HFFc6 (cell line): ENCODE results near the gene PLPP1. TPM values are rescaled to one million over a fixed set of nuclear protein-coding genes. Genes with fewer than 3 reads are reported as not detected.

Experiments
- DNase-seq: peaks from one replicate; pipeline ENCODE4 v3.0.0-alpha.2; 2018
- H3K27ac Mint-ChIP-seq: 2 replicates; pipeline ENCODE4 v1.8.0; 2020; ENCODE audit warnings: mild to moderate bottlenecking, mixed read lengths
- H3K27me3 Mint-ChIP-seq: 2 replicates; pipeline ENCODE4 v1.8.0; 2021; ENCODE audit warnings: mild to moderate bottlenecking, moderate library complexity, mixed read lengths; ENCODE audit not compliant: insufficient read depth
- H3K36me3 Mint-ChIP-seq: 2 replicates; pipeline ENCODE4 v1.8.0; 2021; ENCODE audit warnings: low read depth, mixed read lengths
- H3K4me1 Mint-ChIP-seq: 2 replicates; pipeline ENCODE4 v1.8.0; 2020; ENCODE audit warnings: low read depth, mixed read lengths
- H3K4me3 Mint-ChIP-seq: 2 replicates; pipeline ENCODE4 v1.8.0; 2020; ENCODE audit warnings: mild to moderate bottlenecking, moderate library complexity, mixed read lengths
- H3K9me3 Mint-ChIP-seq: 2 replicates; pipeline ENCODE4 v1.8.0; 2020; ENCODE audit warnings: mild to moderate bottlenecking, mixed read lengths
- total RNA-seq, 6 experiments: library from RNA; stranded (reverse); fragmentation: NEBNext Ultra II Directional; extraction: Animal tissue kit (Norgen Biotek cat#: 25700); gene quantifications; 2 replicates in 1 of 6; 3 replicates in 5 of 6; pipeline ENCODE4 v1.2.3, GENCODE V29; 2021
- TF ChIP-seq, protein P1 (sequence below): fragments of 200-600 bp; sonication (generic); IDR thresholded peaks from 2 replicates; pipeline ENCODE4 v1.5.0; 2021; ENCODE audit warnings: antibody characterized with exemption, mild to moderate bottlenecking

Gene PLPP1
- total RNA-seq, 6 experiments from 2014 or later: 20.4 to 28.0 (median 23.3) TPM

DNA sequence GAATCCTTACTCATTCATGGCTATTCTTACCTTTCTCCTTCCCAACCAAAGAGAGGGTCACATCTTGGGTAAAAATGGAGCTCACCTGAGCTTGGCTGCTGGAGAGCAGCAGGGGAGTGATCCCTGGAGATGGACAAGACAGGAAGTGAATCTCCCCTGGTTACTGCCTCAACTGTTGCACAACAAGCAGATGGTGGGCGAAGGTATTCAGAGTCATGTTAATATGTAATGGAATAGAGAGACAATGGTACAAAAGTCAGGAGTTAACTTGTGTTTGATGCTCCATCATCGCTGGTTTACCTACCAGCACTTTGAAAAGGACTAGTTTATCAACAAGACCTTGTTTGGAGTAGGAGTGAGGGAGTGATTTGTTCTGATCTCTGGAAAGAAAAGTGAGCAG, 13.0 kb upstream of the PLPP1 start:
- Mint-ChIP-seq H3K4me1 (peaks cover 6% of the 10 kb centered on the region), H3K4me3 (no peak overlapping the region)
- TF ChIP-seq, protein P1, sequence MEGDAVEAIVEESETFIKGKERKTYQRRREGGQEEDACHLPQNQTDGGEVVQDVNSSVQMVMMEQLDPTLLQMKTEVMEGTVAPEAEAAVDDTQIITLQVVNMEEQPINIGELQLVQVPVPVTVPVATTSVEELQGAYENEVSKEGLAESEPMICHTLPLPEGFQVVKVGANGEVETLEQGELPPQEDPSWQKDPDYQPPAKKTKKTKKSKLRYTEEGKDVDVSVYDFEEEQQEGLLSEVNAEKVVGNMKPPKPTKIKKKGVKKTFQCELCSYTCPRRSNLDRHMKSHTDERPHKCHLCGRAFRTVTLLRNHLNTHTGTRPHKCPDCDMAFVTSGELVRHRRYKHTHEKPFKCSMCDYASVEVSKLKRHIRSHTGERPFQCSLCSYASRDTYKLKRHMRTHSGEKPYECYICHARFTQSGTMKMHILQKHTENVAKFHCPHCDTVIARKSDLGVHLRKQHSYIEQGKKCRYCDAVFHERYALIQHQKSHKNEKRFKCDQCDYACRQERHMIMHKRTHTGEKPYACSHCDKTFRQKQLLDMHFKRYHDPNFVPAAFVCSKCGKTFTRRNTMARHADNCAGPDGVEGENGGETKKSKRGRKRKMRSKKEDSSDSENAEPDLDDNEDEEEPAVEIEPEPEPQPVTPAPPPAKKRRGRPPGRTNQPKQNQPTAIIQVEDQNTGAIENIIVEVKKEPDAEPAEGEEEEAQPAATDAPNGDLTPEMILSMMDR: no peak

DNA sequence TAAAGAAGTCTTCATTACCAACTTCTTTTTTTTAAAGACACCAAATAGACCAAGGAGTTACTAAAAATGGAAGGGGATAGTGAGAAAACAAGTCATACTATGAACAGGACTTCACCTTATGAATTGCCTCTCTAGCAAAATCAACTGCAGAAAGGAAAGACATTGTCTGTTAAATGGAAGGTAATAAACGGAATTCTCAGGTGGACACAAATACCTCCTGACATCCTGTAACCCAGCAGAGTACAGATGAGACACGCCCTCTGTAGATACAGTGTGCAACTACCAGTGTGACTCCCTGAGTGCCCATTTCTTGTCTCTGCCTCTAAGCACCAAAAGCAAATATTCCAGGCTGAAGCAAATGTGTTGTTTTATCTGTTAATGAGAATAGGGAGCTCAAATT, 12.2 kb upstream of the PLPP1 start:
- H3K4me3 Mint-ChIP-seq: no peak overlapping the region
- TF ChIP-seq, protein P1: no peak
- no peak overlapping the region for H3K27ac Mint-ChIP-seq
- H3K27me3 Mint-ChIP-seq: peaks cover 11% of the 10 kb centered on the region
- H3K9me3 Mint-ChIP-seq: no peaks in the 10 kb centered on the region
- peaks cover 6% of the 10 kb centered on the region for H3K4me1 Mint-ChIP-seq
- H3K36me3 Mint-ChIP-seq: no peaks in the 10 kb centered on the region
- DNase-seq: no peak

More for the DNA sequence above, 13.0 kb upstream of the PLPP1 start:
- no peak overlapping the region for H3K27ac Mint-ChIP-seq
- H3K36me3 Mint-ChIP-seq: no peaks in the 10 kb centered on the region
- DNase-seq: no peak
- H3K9me3 Mint-ChIP-seq: no peaks in the 10 kb centered on the region
- peaks cover 12% of the 10 kb centered on the region for H3K27me3 Mint-ChIP-seq

DNA sequence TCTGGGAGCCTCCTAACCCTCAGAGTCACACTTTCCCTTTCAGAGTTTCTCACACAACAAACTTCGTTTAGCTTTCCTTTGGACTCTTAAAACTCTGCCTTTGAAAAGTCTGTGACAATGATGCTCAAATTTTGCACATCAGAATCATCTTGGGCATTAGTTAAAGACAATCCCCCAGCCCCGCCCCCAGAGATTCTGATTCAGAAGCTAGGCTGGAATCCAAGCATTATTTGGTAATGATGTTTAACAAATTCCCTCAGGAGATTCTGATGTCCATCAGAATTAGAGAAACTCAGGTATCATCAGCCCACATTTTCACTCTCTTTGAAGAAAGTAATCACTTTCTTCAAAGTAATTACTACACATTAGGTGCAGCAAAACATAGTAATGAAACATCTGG, 9.6 kb upstream of the PLPP1 start:
- Mint-ChIP-seq H3K4me1 (peaks cover 12% of the 10 kb centered on the region), H3K9me3 (no peaks in the 10 kb centered on the region), H3K36me3 (no peaks in the 10 kb centered on the region), H3K4me3 (no peak overlapping the region), H3K27ac (no peak overlapping the region), H3K27me3 (peaks cover 11% of the 10 kb centered on the region)
- no peak for DNase-seq
- TF ChIP-seq, protein P1: no peak

DNA sequence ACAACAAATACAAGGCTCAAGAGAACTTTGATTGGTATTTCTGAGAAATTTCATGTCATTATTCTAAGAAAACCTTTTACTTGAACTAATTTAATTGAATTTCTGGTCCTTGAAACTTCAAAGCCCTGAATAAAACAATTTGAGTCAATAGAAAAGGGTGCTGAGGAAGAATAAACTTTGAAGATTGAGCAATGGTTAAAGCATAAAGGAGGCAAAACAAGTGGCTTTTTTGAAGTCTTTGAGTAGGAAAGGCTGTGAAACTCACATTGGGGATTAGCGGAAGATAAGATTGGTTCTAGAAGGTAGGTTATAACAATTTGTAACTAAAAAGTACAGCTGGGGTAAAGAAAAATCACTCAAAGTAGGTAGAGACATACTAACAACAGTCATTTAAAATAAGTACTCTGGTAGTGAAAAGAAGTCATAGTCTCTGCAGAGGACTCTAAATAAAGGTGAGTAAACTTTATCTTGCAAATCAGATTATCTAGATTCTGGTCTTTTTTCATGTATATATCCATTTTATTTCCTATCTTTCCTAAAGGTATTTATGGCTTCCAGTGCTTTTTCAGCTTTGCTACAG, 6.4 kb upstream of the PLPP1 start:
- no peaks in the 10 kb centered on the region; the same call in 1 of the 2 replicates for H3K27me3 Mint-ChIP-seq
- H3K36me3 Mint-ChIP-seq: no peaks in the 10 kb centered on the region
- DNase-seq: no peak
- no peaks in the 10 kb centered on the region for H3K9me3 Mint-ChIP-seq
- no peak overlapping the region for H3K27ac Mint-ChIP-seq
- TF ChIP-seq, protein P1: no peak
- no peak overlapping the region for H3K4me3 Mint-ChIP-seq
- peaks cover 23% of the 10 kb centered on the region for H3K4me1 Mint-ChIP-seq

DNA sequence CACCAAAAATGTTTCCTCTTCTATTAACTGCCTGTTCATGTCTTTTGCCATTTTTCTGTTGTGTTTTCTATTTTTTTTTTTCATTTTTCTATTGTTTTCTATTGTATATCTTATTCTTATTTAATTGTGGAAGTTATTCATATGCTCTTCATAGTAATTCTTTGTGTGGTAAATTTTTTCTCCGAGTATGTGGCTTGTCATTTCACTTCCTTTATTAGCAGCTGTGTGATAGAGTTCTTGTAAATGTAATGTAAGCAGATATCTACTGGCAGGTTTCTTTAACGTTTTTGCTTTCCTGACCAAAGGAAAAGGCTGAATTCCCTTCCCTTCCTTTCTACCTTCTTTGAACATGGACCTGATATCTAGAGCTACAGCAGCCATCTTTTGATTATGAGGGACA, 5.8 kb upstream of the PLPP1 start:
- TF ChIP-seq, protein P1: no peak
- Mint-ChIP-seq H3K4me1 (peaks cover 27% of the 10 kb centered on the region), H3K36me3 (no peaks in the 10 kb centered on the region), H3K27me3 (no peaks in the 10 kb centered on the region; the same call in 1 of the 2 replicates), H3K9me3 (no peaks in the 10 kb centered on the region), H3K4me3 (no peak overlapping the region), H3K27ac (no peak overlapping the region)
- DNase-seq: no peak
